22Rv1 (cell line): ENCODE data around the gene IGHMBP2.

Source experiments
- ZFX ChIP-seq: fragments of 450-650 bp; IDR thresholded peaks from 2 replicates; pipeline ENCODE4 v1.6.1; 2017; ENCODE audit warnings: antibody characterized with exemption, borderline replicate concordance
- TF ChIP-seq, protein P1 (sequence below): fragments of 450-650 bp; IDR thresholded peaks from 2 replicates; pipeline ENCODE4 v1.5.1; 2017; ENCODE audit warnings: mild to moderate bottlenecking

DNA sequence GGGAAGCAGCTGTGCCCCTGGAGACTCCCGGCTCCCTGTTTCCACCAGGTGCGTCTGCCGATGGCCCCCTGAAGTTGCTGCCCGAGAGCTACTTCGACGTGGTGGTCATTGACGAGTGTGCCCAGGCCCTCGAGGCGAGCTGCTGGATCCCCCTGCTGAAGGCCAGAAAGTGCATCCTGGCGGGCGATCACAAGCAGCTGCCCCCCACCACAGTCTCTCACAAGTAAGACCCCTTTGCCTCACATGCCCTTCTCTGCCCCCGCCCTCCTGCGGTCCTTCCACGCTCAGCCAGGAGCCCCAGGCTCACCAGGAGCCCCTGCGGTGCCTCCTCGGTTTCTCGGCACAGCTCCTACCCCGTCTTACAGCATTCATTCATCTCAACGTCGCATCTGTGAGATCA lies 25.4 kb downstream of the IGHMBP2 start:
- TF ChIP-seq, protein P1, sequence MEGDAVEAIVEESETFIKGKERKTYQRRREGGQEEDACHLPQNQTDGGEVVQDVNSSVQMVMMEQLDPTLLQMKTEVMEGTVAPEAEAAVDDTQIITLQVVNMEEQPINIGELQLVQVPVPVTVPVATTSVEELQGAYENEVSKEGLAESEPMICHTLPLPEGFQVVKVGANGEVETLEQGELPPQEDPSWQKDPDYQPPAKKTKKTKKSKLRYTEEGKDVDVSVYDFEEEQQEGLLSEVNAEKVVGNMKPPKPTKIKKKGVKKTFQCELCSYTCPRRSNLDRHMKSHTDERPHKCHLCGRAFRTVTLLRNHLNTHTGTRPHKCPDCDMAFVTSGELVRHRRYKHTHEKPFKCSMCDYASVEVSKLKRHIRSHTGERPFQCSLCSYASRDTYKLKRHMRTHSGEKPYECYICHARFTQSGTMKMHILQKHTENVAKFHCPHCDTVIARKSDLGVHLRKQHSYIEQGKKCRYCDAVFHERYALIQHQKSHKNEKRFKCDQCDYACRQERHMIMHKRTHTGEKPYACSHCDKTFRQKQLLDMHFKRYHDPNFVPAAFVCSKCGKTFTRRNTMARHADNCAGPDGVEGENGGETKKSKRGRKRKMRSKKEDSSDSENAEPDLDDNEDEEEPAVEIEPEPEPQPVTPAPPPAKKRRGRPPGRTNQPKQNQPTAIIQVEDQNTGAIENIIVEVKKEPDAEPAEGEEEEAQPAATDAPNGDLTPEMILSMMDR: no peak
- no peak for TF ChIP-seq ZFX
